Skin of body (tissue), 2 donors: ENCODE measurements around the gene SHISAL2B. TPM values are rescaled to one million over a fixed set of nuclear protein-coding genes. Genes with fewer than 3 reads are reported as not detected.
"Not testable (repeated sequence)": the region's sequence is repeated elsewhere in the genome, so short reads cannot be mapped to it uniquely, and the experiment has no call there.

Experiments
- DNase-seq: peaks from one replicate; lab custom pipeline; 2025; lab: John Stamatoyannopoulos, UW
- total RNA-seq: library from RNA; depleted of rRNA; stranded (reverse); fragments of >200 nt; gene quantifications from one replicate; pipeline ENCODE4 v1.2.3, GENCODE V29; 2014

SHISAL2B gene
- total RNA-seq, 1 donor from 2014 or later, result not detected

DNA sequence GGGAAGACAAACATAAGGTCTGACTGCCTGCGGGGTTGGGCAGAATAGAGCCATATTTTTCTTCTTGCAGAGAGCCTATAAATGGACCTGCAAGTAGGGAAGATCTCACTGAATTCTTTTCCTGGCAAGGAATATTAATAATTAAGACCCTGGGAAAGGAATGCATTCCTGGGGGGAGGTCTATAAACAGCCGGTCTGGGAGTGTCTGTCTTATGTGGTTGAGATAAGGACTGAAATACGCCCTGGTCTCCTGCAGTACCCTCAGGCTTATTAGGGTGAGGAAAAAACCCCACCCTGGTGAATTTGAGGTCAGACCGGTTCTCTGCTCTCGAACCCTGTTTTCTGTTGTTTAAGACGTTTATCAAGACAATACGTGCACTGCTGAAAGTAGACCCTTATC lies 6.1 kb downstream of the SHISAL2B start:
- not testable (repeated sequence) for DNase-seq

- no peak for DNase-seq
Observed at GRCh38 chr5:64700765-64701164, 10.5 kb downstream of the SHISAL2B start.

DNA sequence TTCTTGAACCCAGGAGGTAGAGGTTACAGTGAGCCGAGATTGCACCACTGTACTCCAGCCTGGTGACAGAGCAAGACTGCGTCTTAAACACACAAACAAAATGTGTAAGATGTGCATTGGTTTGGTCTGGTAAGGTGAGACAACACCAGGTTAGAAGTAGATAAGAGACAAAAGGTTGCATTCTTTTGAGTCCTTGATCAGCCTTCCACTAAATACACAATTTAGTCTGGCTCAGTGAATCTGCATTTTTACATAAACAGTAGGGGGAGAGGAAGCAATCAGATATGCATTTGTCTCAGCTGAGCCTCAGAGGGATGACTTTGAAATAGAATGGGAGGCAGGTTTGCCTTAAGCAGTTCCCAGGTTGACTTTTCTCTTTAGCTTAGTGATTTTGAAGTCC lies 15.8 kb downstream of the SHISAL2B start:
- DNase-seq, result not testable (repeated sequence)

GRCh38 chr5:64707191-64707590 lies 16.9 kb downstream of the SHISAL2B start:
- DNase-seq, result no peak

GRCh38 chr5:64714495-64714894 lies 24.2 kb downstream of the SHISAL2B start:
- not testable (repeated sequence) for DNase-seq

DNA sequence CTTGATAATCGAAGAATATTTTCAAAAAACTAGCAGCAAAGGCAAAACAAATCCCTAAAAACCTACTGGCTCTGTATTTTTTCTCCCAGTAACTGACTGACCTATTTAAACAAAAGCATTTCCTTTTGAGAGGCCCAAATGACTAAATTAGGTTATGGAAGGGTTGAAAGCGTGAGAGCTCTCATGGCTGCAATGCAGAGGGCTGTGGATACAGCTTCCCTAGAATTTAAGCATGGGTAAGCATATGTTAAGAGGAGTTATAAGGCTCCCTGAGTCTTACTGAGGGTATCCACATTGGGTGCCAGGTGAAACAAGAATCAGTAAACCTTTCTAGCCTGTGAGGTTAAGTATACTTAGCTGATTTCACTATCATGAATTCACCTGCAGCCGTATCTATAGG lies 32.3 kb downstream of the SHISAL2B start:
- DNase-seq, result no peak

- no peak for DNase-seq
Observed at GRCh38 chr5:64727150-64727549, 36.8 kb downstream of the SHISAL2B start.

DNA sequence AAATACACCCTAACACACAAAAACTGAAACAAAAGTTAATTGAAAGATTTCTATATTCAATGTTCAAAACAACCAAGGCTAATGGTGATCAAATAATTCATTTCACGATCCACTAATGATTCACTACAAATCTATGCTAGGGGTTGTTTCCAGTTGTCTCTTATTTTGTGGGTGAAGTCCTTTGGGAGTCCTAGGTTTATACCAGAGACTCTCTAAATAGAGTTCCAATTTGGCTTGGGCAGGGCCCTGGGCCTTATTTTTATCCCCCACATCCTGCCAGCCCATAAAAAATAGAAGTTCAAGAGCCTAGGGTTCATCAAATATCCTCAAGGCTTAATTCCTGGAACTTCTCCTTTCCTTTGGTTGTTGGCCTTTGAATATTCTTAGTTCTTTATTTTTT lies 52.1 kb downstream of the SHISAL2B start:
- DNase-seq, result no peak

- no peak for DNase-seq
Observed at GRCh38 chr5:64742821-64743220, 52.5 kb downstream of the SHISAL2B start.

DNA sequence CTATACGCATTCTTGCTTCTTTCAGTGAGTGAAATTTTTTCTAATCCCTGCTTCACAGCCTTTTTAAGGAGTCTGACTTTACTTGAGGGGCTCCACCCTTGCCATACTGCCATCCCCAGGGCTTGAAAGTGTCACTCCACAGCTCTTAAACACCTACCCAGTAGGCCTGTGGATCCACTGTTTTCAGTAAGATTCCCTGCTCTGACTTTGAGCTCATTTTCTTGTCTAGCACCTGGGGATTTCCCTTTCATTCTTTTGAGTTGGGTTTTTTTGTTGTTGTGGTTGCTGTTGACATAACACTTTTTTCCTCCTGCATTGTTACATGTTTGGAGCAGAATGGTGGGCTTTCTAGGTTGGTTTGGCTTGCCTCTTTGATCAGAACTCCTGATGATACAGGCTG lies 54.6 kb downstream of the SHISAL2B start:
- DNase-seq, result no peak

DNA sequence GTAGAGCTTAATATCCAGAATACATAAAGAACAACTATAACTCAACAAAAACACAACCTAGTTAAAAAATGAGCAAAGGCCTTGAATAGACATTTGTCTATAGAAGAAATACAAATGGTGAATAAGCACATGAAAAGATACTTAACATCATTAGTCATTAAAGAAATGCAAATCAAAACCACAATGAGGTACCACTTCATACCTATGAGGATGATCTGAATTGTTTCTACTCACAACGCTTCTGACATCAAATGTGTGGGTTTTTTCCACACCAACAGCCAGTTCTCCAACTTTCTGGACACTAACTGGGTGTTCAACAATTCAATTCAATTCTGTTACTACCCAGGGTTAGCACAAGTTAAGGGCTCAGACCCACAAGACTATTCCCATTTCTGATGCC lies 56.1 kb downstream of the SHISAL2B start:
- DNase-seq, result no peak

DNA sequence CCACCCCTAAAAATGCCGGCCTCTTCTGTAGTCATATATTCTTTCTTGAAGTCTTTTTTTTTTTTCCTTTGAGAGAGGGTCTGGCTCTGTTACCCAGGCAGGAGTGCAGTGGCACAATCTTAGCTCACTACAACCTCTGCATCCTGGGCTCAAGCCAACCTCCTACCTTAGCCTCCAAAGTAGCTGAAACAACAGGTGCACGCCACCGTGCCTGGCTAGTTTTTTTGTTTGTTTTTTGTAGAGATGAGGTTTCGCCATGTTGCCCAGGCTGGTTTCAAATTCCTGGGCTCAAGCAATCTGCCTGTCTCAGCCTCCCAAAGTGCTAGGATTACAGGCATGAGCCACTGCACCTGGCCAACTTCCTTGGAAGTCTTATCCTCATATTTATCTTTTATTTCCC lies 59.1 kb downstream of the SHISAL2B start:
- DNase-seq, result no peak

- DNase-seq, result no peak
Observed at GRCh38 chr5:64754066-64754465, 63.8 kb downstream of the SHISAL2B start.

DNA sequence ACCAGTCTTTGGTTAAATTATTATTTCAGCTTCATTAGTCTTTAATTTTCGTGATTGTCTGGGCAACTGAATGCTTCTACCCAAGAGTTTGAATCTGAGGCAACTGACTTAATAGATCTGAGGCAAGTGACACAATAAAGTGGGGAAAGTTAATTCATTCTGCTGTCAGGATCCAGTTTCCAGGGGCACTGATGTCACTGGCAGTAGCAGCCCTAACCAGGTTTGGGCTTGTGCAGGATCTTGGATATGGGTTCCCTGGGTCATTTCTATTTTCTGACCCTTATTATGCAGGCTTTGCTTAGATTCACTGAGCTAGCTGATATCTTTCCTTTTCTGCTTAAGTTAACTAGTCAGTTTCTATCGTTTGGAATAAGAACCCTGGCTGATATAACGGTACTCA lies 68.6 kb downstream of the SHISAL2B start:
- no peak for DNase-seq

DNA sequence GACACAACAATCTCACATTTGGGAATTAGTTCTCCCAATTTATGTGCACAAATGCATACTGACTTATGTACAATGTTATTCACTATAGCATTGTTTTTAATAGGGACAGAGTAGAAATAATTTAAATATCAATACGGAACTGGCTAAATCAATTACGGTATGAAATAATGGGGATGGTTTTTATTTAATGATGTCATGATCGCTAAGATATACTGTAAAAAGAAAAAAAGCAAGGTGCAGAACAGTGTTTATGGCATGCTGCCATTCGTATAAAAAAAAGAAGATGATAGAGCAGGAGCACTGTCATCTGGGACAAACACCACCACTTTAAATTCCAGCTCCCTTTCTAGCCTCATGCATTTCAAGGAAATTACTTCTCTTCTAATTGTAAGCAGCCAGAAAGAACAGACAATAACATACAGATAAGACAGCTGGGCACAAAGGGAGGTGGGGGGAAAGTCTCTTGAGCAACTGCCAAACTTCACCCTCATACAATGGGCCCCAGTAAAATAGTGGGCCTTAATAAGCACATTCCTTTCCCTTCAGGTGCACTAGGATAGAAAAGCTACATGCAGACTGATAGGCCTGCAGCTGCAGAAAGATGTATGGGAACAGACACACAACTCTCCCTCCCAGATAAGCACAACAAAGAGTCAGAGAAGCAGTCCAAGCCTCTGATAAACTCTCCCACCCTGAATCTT lies 69.8 kb downstream of the SHISAL2B start:
- DNase-seq, result no peak

DNA sequence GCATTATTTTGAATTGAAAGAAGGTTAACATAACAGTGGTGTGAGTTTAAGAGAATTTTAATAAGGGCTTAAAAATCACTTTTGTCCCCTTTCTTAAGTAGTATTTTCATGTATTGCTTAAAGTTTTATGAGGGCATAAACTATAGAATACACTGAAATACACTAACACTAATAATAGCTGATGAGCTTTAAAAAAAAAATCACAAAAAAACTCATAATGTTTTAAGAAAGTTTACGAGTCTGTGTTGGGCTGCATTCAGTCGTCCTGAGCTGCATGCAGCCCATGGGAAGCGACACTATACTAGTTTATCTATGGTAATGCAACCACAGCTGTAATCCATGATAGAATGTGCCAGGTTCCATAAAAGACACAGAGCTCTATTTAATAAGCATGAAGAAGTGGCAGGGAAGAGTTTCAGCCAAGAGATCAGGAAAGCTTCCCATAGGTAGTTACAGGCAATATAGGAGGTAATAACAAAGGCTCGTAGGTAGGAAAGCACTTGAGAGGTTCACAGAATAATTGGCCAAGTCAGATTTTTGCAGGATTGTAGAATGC lies 73.7 kb downstream of the SHISAL2B start:
- no peak for DNase-seq

DNA sequence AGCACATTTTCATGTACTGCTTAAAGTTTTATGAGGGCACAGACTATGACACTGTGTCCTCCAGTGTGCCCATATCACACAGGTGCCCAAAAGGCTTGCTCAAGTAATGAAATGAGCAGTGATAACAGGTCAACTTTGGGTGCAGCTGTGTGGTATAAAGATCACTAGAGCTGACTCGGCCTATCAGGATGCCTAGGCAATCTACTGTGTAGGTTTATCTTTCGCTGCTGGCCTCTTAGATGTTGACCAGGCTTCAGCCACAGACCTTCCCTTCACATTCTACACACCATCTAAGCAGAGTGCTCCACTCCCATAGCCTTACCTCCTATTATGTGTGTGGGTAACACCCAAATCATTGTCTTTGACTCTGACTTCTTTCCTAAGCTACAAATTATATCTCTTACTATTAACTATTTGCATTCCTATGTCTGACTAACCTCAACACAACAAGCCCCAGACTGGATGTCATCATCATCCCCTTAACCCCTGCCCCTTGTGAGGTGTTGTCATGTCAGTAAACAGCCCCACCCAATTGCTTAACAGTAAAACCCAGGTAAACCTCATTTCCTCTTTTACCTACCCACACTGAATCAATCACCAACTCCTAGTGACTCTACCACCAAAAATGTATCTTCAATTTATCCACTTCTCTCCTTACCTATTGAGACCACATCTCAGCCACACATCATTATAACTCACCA lies 75.7 kb downstream of the SHISAL2B start:
- DNase-seq, result no peak

GRCh38 chr5:64766941-64767340 lies 76.6 kb downstream of the SHISAL2B start:
- no peak for DNase-seq

Other genes with a start within 250 kb of the SHISAL2B start
- 0.89 TPM for gene RGS7BP, start 184.5 kb upstream of the SHISAL2B start, total RNA-seq
- gene SREK1IP1, start 78.2 kb downstream of the SHISAL2B start, total RNA-seq, result 15.0 TPM
- 16.9 TPM for gene CWC27, start 78.4 kb downstream of the SHISAL2B start, total RNA-seq